Upper lobe of left lung (tissue), 6 donors: Measurements from ENCODE around the gene MUC5AC. TPM values are rescaled to one million over a fixed set of nuclear protein-coding genes. Genes with fewer than 3 reads are reported as not detected.

Source experiments
- ATAC-seq, 2 donors: fragments of 200-7000 bp; cut with Tn5 transposase; one replicate each; pipeline ENCODE4 v1.9.1; 2022; ENCODE audit warnings: mild to moderate bottlenecking in 2 of 2, moderate library complexity in 2 of 2; ENCODE audit not compliant: low FRiP score in 2 of 2
- DNase-seq, 2 donors: peaks; one replicate each; pipeline ENCODE4 v3.0.0-alpha.2; 2019 to 2020
- H3K27ac ChIP-seq, 4 donors: fragments of 200-600 bp; sonication (generic); one replicate each; pipeline ENCODE4 v1.5.1; 2016 to 2019
- H3K27me3 ChIP-seq, 4 donors: fragments of 200-600 bp; sonication (generic); one replicate each; pipeline ENCODE4 v1.5.1; 2017 to 2019
- H3K36me3 ChIP-seq, 4 donors: fragments of 200-600 bp; sonication (generic); one replicate each; pipeline ENCODE4 v1.5.1; 2016 to 2019
- H3K4me1 ChIP-seq, 4 donors: fragments of 200-600 bp; sonication (generic); one replicate each; pipeline ENCODE4 v1.5.1; 2018 to 2019
- H3K4me3 ChIP-seq, 4 donors: fragments of 200-600 bp; sonication (generic); one replicate each; pipeline ENCODE4 v1.5.1; 2017 to 2019; ENCODE audit warnings: mild to moderate bottlenecking in 2 of 4, moderate library complexity in 1 of 4
- H3K9me3 ChIP-seq, 4 donors: fragments of 200-600 bp; sonication (generic); one replicate each; pipeline ENCODE4 v1.5.1; 2018 to 2019
- EP300 ChIP-seq, 4 donors: sonication (generic); formaldehyde crosslinking; IDR thresholded peaks; one replicate each; pipeline ENCODE4 v1.5.1; 2017; ENCODE audit warnings: antibody characterized with exemption in 4 of 4, control low read depth in 2 of 4
- POLR2A ChIP-seq, 4 donors: fragments of 450-650 bp; IDR thresholded peaks; one replicate each; pipeline ENCODE4 v1.5.1; 2016 to 2017; ENCODE audit warnings: antibody characterized with exemption in 4 of 4, mild to moderate bottlenecking in 2 of 4
- POLR2AphosphoS5 ChIP-seq, 2 donors: sonication (generic); formaldehyde crosslinking; IDR thresholded peaks; one replicate each; pipeline ENCODE4 v1.5.1; 2017; ENCODE audit warnings: antibody characterized with exemption in 2 of 2
- WGBS, 2 donors: methylation state at CpG; one replicate each; pipeline ENCODE4 v1.1.5; 2017 to 2018; 5-methylcytosine and 5-hydroxymethylcytosine counted together
- total RNA-seq, 6 donors: library from RNA; depleted of rRNA in 4 of 6; stranded (reverse); fragments of >200 nt in 4 of 6; gene quantifications; one replicate each; pipeline versions ENCODE4 v1.1.0 to v1.2.1, GENCODE V29; 2016 to 2021
- TF ChIP-seq, protein P1 (sequence below), 6 experiments: fragments of 450-650 bp in 4 of 6; fragments of 200-600 bp in 2 of 6; sonication (generic) in 2 of 6; IDR thresholded peaks; one replicate each; pipeline ENCODE4 v1.5.1; 2016 to 2019; ENCODE audit warnings: antibody characterized with exemption in 6 of 6
- donor health status: DM: no; HTN: no; CAD: no; lungs with moderate emphysema.
- donor health status: DM: no; HTN: yes; CAD: no; lungs with severe emphysema.

MUC5AC gene
- total RNA-seq, 6 donors from 2014 or later = under 0.01 to 7.3 (median 0.78) TPM; not detected in 1

DNA sequence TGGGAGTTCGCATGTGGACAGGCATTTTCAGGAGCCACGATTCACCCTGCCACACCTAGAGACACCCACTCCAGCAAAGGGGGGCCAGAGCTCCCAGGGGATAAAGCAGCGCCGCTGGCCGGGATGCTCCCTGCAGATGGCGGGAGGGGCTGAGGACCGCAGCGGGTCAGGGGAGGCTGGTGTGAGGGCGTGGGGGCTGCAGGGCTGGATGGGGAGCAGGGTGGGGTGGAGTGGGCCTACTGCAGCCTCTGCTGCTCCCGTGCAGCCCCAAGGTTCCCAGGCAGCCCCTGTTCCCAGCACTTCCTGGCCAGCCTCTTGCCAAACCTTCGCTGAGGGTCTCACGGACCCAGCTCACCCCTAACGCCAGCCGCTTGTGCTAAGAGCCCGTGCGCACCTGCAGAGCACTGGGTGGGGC is 78.2 kb downstream of the MUC5AC start:
- H3K9me3 ChIP-seq = no peaks in the 10 kb centered on the region
- TF ChIP-seq, protein P1, sequence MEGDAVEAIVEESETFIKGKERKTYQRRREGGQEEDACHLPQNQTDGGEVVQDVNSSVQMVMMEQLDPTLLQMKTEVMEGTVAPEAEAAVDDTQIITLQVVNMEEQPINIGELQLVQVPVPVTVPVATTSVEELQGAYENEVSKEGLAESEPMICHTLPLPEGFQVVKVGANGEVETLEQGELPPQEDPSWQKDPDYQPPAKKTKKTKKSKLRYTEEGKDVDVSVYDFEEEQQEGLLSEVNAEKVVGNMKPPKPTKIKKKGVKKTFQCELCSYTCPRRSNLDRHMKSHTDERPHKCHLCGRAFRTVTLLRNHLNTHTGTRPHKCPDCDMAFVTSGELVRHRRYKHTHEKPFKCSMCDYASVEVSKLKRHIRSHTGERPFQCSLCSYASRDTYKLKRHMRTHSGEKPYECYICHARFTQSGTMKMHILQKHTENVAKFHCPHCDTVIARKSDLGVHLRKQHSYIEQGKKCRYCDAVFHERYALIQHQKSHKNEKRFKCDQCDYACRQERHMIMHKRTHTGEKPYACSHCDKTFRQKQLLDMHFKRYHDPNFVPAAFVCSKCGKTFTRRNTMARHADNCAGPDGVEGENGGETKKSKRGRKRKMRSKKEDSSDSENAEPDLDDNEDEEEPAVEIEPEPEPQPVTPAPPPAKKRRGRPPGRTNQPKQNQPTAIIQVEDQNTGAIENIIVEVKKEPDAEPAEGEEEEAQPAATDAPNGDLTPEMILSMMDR (IDR thresholded peaks at IDR 0.05) = no peak
- TF ChIP-seq EP300 (IDR thresholded peaks at IDR 0.05) (no peak), POLR2AphosphoS5 (IDR thresholded peaks at IDR 0.05) (no peak), POLR2A (IDR thresholded peaks at IDR 0.05) (no peak)
- H3K27ac ChIP-seq = no peak overlapping the region
- H3K36me3 ChIP-seq = no peaks in the 10 kb centered on the region
- H3K4me3 ChIP-seq = no peak overlapping the region
- 76 to 100% methylated on average over 1 to 16 of the region's 16 CpGs for WGBS, 2 donors
- ATAC-seq (no peak), DNase-seq (no peak)
- no peaks in the 10 kb centered on the region for H3K4me1 ChIP-seq
- H3K27me3 ChIP-seq = no peaks in the 10 kb centered on the region

DNA sequence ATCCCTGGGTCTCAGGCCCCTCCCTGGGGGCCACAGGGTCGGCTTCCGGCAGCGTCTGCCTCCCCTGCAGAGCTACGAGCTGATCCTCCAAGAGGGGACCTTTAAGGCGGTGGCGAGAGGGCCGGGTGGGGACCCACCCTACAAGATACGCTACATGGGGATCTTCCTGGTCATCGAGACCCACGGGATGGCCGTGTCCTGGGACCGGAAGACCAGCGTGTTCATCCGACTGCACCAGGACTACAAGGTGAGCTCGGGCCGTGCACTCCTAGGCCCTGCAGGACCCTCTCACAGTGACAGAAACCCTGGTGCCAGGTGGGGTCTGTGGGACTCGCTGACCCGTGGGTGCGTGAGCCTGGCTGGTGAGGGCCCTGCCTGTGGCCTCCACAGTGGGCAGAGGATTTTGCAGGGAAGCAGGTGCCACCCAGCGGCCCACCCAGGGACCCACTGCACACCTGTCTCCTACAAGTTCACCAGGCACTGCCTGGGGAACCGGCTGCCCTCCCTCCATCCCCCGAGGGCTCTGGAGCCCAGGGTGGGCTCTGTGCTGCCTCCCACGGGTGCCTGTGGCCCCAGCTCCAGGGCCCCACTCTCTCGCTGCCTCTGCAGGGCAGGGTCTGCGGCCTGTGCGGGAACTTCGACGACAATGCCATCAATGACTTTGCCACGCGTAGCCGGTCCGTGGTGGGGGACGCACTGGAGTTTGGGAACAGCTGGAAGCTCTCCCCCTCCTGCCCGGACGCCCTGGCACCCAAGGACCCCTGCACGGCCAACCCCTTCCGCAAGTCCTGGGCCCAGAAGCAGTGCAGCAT is 78.8 kb downstream of the MUC5AC start:
- DNase-seq (peak in 1 of 2 donors; percentile 79), ATAC-seq (no peak)
- H3K4me3 ChIP-seq = no peak overlapping the region
- H3K36me3 ChIP-seq = no peaks in the 10 kb centered on the region
- H3K4me1 ChIP-seq = no peaks in the 10 kb centered on the region
- 89% methylated on average over 12 to 34 of the region's 37 CpGs for WGBS, 2 donors
- H3K27me3 ChIP-seq = no peaks in the 10 kb centered on the region
- H3K27ac ChIP-seq = no peak overlapping the region
- no peaks in the 10 kb centered on the region for H3K9me3 ChIP-seq
- TF ChIP-seq POLR2A (IDR thresholded peaks at IDR 0.05) (no peak), POLR2AphosphoS5 (IDR thresholded peaks at IDR 0.05) (no peak), EP300 (IDR thresholded peaks at IDR 0.05) (no peak)
- TF ChIP-seq, protein P1 (IDR thresholded peaks at IDR 0.05) = no peak

DNA sequence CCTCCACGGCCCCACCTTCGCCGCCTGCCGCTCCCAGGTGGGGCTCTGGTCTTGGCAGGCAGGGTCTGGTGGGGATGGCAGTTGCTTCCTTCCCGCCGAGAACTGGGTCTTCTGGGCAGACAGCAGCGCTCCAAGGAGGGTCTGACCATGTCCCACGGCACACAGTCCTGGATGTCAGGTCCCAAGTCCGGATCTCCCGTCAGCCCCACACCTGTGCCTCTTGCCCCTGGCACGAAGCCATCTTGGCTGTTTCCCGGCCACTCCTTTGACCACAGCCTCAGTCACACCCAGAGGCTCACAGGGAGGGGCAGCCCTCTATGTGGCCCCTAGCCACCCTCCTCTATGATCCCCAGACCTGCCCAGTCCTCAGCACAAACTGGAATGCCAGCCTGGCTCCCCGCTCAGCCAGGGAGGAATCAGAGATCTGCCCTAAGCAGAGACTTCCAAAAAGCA is 79.4 kb downstream of the MUC5AC start:
- no peak overlapping the region for H3K4me3 ChIP-seq
- ATAC-seq (no peak), DNase-seq (no peak)
- TF ChIP-seq, protein P1 (IDR thresholded peaks at IDR 0.05) = no peak
- TF ChIP-seq EP300 (IDR thresholded peaks at IDR 0.05) (no peak), POLR2A (IDR thresholded peaks at IDR 0.05) (no peak)
- no peak overlapping the region for H3K27ac ChIP-seq
- H3K27me3 ChIP-seq = no peaks in the 10 kb centered on the region
- H3K9me3 ChIP-seq = no peaks in the 10 kb centered on the region
- H3K4me1 ChIP-seq = no peaks in the 10 kb centered on the region
- 87 to 96% methylated on average over 11 to 13 of the region's 13 CpGs for WGBS, 2 donors
- H3K36me3 ChIP-seq = no peaks in the 10 kb centered on the region

DNA sequence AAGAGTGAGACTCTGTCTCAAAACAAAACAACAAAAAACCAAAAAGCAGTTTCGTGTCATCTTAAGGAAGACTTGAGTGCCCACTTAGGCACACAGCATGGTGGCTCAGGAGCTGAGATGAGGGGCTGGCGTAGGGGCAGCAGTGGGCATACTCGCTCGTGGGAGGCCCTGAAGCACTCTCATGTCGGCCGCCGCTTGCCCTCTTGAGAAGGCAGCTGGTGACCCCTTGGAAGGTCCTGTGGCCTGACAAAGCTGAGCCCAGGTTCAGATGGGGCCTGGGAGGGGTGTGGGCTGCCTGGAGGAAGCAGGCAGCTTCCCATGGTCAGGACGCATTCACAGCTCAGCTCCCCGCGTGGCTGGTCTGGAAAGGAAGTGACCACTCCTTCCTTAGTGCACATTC is 80.1 kb downstream of the MUC5AC start:
- 73 to 85% methylated on average over 10 of the region's 10 CpGs for WGBS, 2 donors
- Histone ChIP-seq H3K27ac (no peak overlapping the region), H3K4me3 (no peak overlapping the region), H3K36me3 (no peaks in the 10 kb centered on the region), H3K4me1 (no peaks in the 10 kb centered on the region), H3K27me3 (no peaks in the 10 kb centered on the region), H3K9me3 (no peaks in the 10 kb centered on the region)
- DNase-seq (peak in 1 of 2 donors; percentile 54), ATAC-seq (no peak)
- TF ChIP-seq POLR2A (IDR thresholded peaks at IDR 0.05) = no peak
- TF ChIP-seq, protein P1 (IDR thresholded peaks at IDR 0.05) = no peak
- no peak for TF ChIP-seq EP300 (IDR thresholded peaks at IDR 0.05)
- TF ChIP-seq POLR2AphosphoS5 (IDR thresholded peaks at IDR 0.05) = no peak
